ENCODE measurements around the gene HTD2.
"Not testable (repeated sequence)": the region's sequence is repeated elsewhere in the genome, so short reads cannot be mapped to it uniquely, and the experiment has no call there.

HTD2 gene

GRCh38 chr3:58333206-58334012 lies 27.1 kb downstream of the HTD2 start:
- peak in 1 of 2 donors; percentile 32 for DNase-seq

- DNase-seq = no peak
These were observed 27.6 kb downstream of the HTD2 start for GRCh38 chr3:58334013-58334321.

- no peak for DNase-seq
These were observed 28.2 kb downstream of the HTD2 start for GRCh38 chr3:58334506-58334884.

- no peak for DNase-seq
These were observed 29.3 kb downstream of the HTD2 start for GRCh38 chr3:58335652-58335947.

- no peak for DNase-seq
These were observed 30.0 kb downstream of the HTD2 start for GRCh38 chr3:58336135-58336882.

- no peak for DNase-seq
These were observed 30.9 kb downstream of the HTD2 start for GRCh38 chr3:58337190-58337589.

GRCh38 chr3:58339146-58339545 lies 32.8 kb downstream of the HTD2 start:
- DNase-seq = not testable (repeated sequence)

GRCh38 chr3:58340594-58341244 lies 34.4 kb downstream of the HTD2 start:
- no peak for DNase-seq

- no peak for DNase-seq
These were observed 35.1 kb downstream of the HTD2 start for GRCh38 chr3:58341376-58341775.

- no peak for DNase-seq
These were observed 36.4 kb downstream of the HTD2 start for GRCh38 chr3:58342676-58343075.

- no peak for DNase-seq
These were observed 39.1 kb downstream of the HTD2 start for GRCh38 chr3:58345457-58345856.

- DNase-seq = no peak
These were observed 40.0 kb downstream of the HTD2 start for GRCh38 chr3:58346368-58346767.

- no peak for DNase-seq
These were observed 41.7 kb downstream of the HTD2 start for GRCh38 chr3:58347984-58348383.

- DNase-seq = peak; percentile 10 to 46
These were observed 43.7 kb downstream of the HTD2 start for GRCh38 chr3:58349792-58350626.

GRCh38 chr3:58350627-58351013 lies 44.3 kb downstream of the HTD2 start:
- DNase-seq = no peak

- DNase-seq = no peak
These were observed 45.6 kb downstream of the HTD2 start for GRCh38 chr3:58351920-58352319.

GRCh38 chr3:58352626-58353025 lies 46.3 kb downstream of the HTD2 start:
- no peak for DNase-seq

- peak; percentile 27 to 52 for DNase-seq
These were observed 47.6 kb downstream of the HTD2 start for GRCh38 chr3:58353722-58354553.

- DNase-seq = peak in 1 of 2 donors; percentile 39
These were observed 48.9 kb downstream of the HTD2 start for GRCh38 chr3:58355179-58355578.

- peak; percentile 9 to 60 for DNase-seq
These were observed 49.7 kb downstream of the HTD2 start for GRCh38 chr3:58356054-58356453.

- no peak for DNase-seq
These were observed 51.1 kb downstream of the HTD2 start for GRCh38 chr3:58357402-58357801.

GRCh38 chr3:58358092-58358491 lies 51.8 kb downstream of the HTD2 start:
- DNase-seq = no peak

All from CD4-positive, alpha-beta T cell treated with Interleukin-4 for 1 hour (primary cell).